Activated CD4-positive, alpha-beta T cell treated with anti-CD3 and anti-CD28 coated beads, Interleukin-2, amount 50 U/mL, for 1 hour (primary cell): ENCODE measurements around the gene FTL.

Experiments used
- DNase-seq: peaks from one replicate; pipeline ENCODE4 v3.0.0-alpha.2; 2020

FTL gene

GRCh38 chr19:48946463-48947257 is 18.4 kb upstream of the FTL start:
- no peak for DNase-seq

GRCh38 chr19:48947258-48947542 is 17.9 kb upstream of the FTL start:
- no peak for DNase-seq

GRCh38 chr19:48950159-48950558 is 14.9 kb upstream of the FTL start:
- DNase-seq, result no peak

- no peak for DNase-seq
Observed at GRCh38 chr19:48950830-48951519, 14.1 kb upstream of the FTL start.

GRCh38 chr19:48953141-48953540 is 12.0 kb upstream of the FTL start:
- DNase-seq, result no peak

- no peak for DNase-seq
Observed at GRCh38 chr19:48953990-48954594, 11.0 kb upstream of the FTL start.

- DNase-seq, result peak; percentile 79
Observed at GRCh38 chr19:48954595-48955307, 10.4 kb upstream of the FTL start, which contains the start of gene BAX. Gene BAX, plus strand, starts transcription at chr19:48954875. Its CDS starts 54 bp downstream, at chr19:48954929.

GRCh38 chr19:48955308-48955958 is 9.7 kb upstream of the FTL start:
- no peak for DNase-seq

- DNase-seq, result no peak
Observed at GRCh38 chr19:48958006-48958405, 7.1 kb upstream of the FTL start.

GRCh38 chr19:48959341-48960239 is 5.5 kb upstream of the FTL start:
- no peak for DNase-seq

GRCh38 chr19:48961051-48961649 is 4.0 kb upstream of the FTL start:
- DNase-seq, result no peak

GRCh38 chr19:48961673-48962028 is 3.5 kb upstream of the FTL start:
- DNase-seq, result no peak

- peak; percentile 30 for DNase-seq
Observed at GRCh38 chr19:48962029-48962848, 2.9 kb upstream of the FTL start.

GRCh38 chr19:48962849-48963165 is 2.3 kb upstream of the FTL start:
- no peak for DNase-seq

GRCh38 chr19:48963371-48964204 is 1.5 kb upstream of the FTL start:
- peak; percentile 37 for DNase-seq

- DNase-seq, result no peak
Observed at GRCh38 chr19:48964205-48965039, 687 bp upstream of the FTL start.

GRCh38 chr19:48965806-48966540 is 864 bp downstream of the FTL start:
- peak; percentile 89 for DNase-seq
